GM10266 (cell line): ENCODE data around the gene TMEM178B.
"Not testable (repeated sequence)": the region's sequence is repeated elsewhere in the genome, so short reads cannot be mapped to it uniquely, and the experiment has no call there.

Experiments used
- DNase-seq: peaks from one replicate; pipeline ENCODE4 v3.0.0; 2012; ENCODE audit errors: extremely low spot score
- CTCF ChIP-seq: IDR thresholded peaks from 2 replicates; pipeline ENCODE4 v1.5.1; 2012; ENCODE audit warnings: mild to moderate bottlenecking, low read depth; ENCODE audit not compliant: control insufficient read depth, insufficient read depth; ENCODE audit errors: missing control alignments

The TMEM178B gene

DNA sequence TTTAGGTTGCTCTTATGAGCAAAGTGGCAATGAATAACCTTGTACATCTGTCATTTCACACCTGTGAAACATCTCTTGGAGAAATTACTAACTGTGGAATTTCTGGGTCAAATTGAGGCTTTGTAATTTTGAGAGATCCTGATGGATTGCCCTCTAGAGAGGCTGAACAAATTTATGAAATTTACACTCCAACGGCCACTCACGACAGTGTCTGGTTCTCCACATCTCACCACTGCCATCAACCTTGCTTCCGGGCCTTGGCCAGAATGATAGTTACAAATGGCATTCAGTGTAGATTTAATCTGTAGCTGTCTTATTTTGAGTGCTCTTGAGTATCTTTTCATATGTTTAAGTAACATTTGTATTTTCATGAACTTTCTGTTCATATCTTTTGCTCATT is 117.4 kb downstream of the TMEM178B start:
- no peak for DNase-seq
- TF ChIP-seq CTCF = no peak

DNA sequence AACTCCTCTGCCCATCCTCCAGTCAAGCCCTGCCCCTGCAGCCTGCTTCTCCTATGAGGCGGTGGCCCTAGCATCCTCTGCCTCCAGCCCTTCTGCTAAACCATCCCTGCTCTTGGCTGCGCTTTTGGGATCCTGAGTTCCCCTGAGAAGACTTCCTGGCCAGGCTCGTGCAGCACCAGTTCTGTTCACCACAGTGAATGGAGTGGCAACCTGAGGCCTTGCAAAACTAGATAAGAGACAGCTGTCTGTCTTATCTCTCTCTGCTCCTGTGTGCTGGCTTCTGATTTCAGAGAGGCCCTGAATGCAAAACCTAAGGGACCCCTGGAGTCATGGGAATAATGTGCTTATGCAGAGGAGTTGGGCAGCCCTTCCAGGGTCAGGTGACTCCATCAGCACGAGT is 119.2 kb downstream of the TMEM178B start:
- no peak for DNase-seq
- no peak for TF ChIP-seq CTCF

DNA sequence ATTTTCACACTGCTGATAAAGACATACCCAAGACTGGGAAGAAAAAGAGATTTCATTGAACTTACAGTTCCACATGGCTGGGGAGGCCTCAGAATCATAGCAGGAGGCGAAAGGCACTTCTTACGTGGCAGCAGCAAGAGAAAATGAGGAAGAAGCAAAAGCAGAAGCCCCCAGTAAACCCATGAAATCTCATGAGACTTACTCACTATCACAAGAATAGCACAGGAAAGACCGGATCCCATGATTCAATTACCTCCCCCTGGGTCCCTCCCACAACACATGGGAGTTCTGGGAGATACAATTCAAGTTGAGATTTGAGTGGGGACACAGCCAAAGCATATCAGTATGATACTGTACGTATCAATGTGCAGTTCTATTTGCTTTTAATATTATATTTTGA is 121.9 kb downstream of the TMEM178B start:
- not testable (repeated sequence) for DNase-seq

GRCh38 chr7:141198194-141198958 is 124.5 kb downstream of the TMEM178B start:
- no peak for DNase-seq
- TF ChIP-seq CTCF = no peak

- no peak for TF ChIP-seq CTCF
- DNase-seq = no peak
Observed at GRCh38 chr7:141200191-141201108, 126.6 kb downstream of the TMEM178B start.

GRCh38 chr7:141201145-141201885 is 127.5 kb downstream of the TMEM178B start:
- no peak for TF ChIP-seq CTCF
- no peak for DNase-seq

DNA sequence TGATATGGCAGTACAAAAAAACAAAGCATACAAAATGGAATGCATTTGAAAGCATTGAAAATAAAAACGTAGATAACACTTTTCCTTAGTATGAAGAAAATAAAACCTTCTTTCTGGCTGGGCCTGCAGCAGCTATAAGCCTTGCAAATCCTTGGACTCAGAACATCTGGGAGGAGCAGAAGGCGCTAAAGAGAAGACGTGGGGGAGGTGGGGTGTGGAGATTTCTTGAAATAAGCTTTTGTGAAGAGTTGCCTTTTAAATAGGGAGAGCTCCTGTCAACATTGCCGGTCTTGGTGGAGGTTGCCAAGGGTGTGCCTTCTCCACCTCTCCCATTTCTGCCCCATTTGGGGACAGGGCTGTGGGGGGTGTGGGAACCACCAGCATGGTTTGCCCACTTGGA is 128.7 kb downstream of the TMEM178B start:
- DNase-seq = no peak
- no peak for TF ChIP-seq CTCF
